Left cardiac atrium (tissue), 4 donors: ENCODE results near the gene SLCO3A1. TPM values are rescaled to one million over a fixed set of nuclear protein-coding genes. Genes with fewer than 3 reads are reported as not detected.

Experiments used
- ATAC-seq, 2 donors: fragments of 200-7000 bp; cut with Tn5 transposase; one replicate each; pipeline ENCODE4 v1.9.1; 2020; ENCODE audit warnings: mild to moderate bottlenecking in 2 of 2, moderate library complexity in 2 of 2
- DNase-seq: peaks from one replicate; pipeline ENCODE4 v3.0.0-alpha.2; 2020
- intact Hi-C, 2 donors: fragments of 100-400 bp; cut with DNase I; formaldehyde crosslinking; loops; one replicate each; pipeline versions ENCODE4 v1.14.1 to v1.15.1; 2022 to 2023
- long read RNA-seq: library from polyadenylated mRNA; unstranded; transcript quantifications from one replicate; pipeline ENCODE4 v2.0.0, GENCODE V29; 2021
- total RNA-seq, 2 donors: library from RNA; stranded (reverse); fragmentation: NEBNext Ultra II Directional; extraction: Animal tissue kit (Norgen Biotek cat#: 25700); gene quantifications; one replicate each; pipeline ENCODE4 v1.2.1, GENCODE V29; 2021
- donor health status: DM: no; HTN: yes; CAD: no.
- donor health status: DM: no; HTN: yes; CAD: no; lungs with severe emphysema.
- donor health status: DM: yes; HTN: yes; CAD: no.
- donor health status: Dilated cardiomyopathy.

The SLCO3A1 gene
- total RNA-seq: 10 to 100 TPM; 37.8 to 47.7 TPM
- long read RNA-seq, full-length matches to known transcripts: 4 of 23 reads
- long read RNA-seq, partial matches to known transcripts: 14 of 23 reads
- long read RNA-seq, other reads (novel, unspliced or antisense): 5 of 23 reads

DNA sequence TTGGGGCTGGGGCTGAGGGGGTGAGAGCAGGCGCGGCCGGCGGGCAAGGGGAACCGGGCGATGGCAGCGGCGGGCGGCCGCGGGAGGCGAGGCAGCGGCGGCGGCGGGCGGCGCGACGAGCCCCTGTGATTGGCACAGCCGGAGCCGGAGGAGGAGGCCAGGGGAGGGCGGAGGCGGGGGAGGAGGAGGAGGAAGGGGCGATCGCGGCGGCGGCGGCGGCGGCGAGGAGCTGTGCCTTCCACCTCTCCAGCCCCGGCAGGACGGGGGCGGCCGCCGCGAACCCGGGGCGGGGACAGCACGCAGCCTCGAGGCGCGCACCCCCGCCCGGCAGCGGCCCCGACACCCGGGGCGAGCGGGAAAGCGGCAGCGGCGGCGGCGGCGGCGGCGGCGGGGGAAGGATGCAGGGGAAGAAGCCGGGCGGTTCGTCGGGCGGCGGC, at the start of gene SLCO3A1:
TSS of gene SLCO3A1 (plus strand) at position 198 of the 437 bp plus-strand sequence.
- intact Hi-C loops: loop anchor here (2.0 to 10.0 kb wide), 6 partner anchors 71 to 551 kb away; no protein-coding TSS in a partner anchor
- DNase-seq: peak; percentile 86
- peak; percentile 59 to 76 for ATAC-seq

GRCh38 chr15:91807122-91807521, 46.4 kb upstream of the SLCO3A1 start:
- intact Hi-C loops: no loop called here
- ATAC-seq (no peak), DNase-seq (no peak)

DNA sequence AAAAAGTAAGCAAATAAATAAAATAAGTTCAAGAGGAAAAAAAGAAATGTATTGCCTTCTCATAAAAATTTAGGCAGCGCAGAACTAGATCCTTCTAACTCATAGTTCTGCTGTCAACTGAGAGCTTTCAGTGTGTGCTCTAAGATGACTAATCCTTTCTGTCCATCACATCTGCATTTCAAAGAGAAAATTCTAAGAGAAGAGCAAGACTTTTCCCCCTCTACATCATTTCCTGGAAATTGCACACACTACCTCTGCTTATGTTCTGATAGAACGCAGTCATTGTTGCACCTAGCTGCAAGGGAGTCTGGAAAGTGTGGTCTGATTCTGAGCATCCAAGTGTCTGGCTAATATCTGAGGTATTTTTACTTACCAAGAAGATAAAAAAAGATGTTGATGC, 39.6 kb upstream of the SLCO3A1 start:
- intact Hi-C loops: no loop called here
- DNase-seq (no peak), ATAC-seq (no peak)

- intact Hi-C loops: no loop called here
- ATAC-seq (no peak), DNase-seq (no peak)
These were observed 36.6 kb upstream of the SLCO3A1 start for GRCh38 chr15:91816942-91817341.

DNA sequence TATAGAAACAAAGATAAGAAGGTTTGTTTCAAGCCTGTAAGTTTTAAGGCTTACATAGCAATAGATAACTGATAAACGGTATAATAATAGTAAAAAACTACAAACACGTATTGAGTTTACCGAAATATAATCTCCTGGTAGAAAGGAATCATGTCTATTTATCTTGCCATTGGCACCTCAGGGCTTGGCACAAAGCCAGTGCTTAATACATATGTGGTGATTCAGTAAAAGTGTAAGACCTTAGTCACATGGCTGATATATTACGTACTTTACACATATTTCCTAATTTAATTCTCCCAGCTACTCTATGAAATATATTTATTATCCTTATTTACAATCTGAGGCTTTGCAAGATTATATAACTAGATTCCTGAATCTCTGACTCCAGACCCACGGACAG, 32.0 kb upstream of the SLCO3A1 start:
- ATAC-seq: no peak
- intact Hi-C loops: no loop called here

GRCh38 chr15:91824256-91824655, 29.3 kb upstream of the SLCO3A1 start:
- ATAC-seq: peak; percentile 95 to 96
- intact Hi-C loops: no loop called here
- peak; percentile 41 for DNase-seq

More for the DNA sequence above, 32.0 kb upstream of the SLCO3A1 start:
- DNase-seq: no peak

DNA sequence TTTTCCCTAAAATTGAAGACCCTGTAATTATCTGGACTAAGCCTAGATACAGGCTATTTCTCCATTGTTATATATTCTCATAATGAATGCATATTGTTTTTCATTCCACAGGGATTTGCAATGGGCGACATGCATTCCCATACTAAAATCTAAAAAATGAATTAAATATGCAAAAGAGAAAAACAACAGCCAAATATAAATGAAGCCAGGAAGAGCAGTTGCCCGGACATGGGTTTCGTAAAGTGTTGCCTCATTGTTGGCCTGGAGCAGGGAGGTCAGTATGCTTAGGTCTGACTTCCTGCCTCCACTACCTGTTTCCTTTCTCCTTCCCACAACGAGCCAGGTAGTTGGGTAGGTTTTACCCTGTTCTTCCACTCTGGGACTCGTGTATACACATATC, 27.1 kb upstream of the SLCO3A1 start:
- intact Hi-C loops: no loop called here
- no peak for ATAC-seq
- no peak for DNase-seq

DNA sequence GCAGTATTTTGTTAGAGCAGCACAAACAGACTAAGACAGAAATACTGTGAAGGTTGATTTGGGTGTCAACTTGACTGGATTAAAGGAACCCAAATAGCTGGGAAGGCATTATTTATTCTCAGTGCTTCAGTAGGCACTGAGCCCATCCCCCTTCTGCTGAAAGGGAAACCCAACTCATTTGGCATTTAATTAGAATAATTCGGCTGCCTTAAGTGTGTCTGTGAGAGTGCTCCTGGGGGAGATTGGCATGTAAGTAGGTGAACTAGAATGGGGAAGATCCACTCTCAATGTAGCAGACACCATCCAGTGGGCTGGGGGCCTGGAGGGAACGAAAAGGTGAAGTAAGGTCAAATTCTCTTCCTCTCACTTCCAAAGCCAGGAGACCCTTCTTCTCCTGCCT, 20.5 kb upstream of the SLCO3A1 start:
- no peak for ATAC-seq
- intact Hi-C loops: no loop called here

DNA sequence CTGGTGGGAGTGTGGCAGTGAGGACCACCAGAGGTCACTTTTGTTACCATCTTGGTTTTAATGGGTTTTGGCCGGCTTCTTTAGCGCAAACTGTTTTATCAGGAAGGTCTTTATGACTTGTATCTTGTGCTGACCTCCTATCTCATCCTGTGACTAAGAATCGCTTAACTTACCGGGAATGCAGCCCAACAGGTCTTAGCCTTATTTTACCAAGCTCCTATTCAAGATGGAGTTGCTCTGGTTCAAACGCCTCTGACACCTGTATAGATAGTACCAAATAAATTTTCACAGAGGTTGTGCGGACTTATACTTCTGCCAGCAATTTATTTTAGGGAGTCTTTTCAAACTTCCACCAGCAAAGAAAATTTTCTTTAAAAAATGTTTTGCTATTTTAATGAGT, 13.6 kb upstream of the SLCO3A1 start:
- ATAC-seq (no peak), DNase-seq (no peak)
- intact Hi-C loops: no loop called here

More for the DNA sequence above, 20.5 kb upstream of the SLCO3A1 start:
- no peak for DNase-seq

- no peak for DNase-seq
- no peak for ATAC-seq
- intact Hi-C loops: no loop called here
These were observed 11.6 kb upstream of the SLCO3A1 start for GRCh38 chr15:91841861-91842260.

DNA sequence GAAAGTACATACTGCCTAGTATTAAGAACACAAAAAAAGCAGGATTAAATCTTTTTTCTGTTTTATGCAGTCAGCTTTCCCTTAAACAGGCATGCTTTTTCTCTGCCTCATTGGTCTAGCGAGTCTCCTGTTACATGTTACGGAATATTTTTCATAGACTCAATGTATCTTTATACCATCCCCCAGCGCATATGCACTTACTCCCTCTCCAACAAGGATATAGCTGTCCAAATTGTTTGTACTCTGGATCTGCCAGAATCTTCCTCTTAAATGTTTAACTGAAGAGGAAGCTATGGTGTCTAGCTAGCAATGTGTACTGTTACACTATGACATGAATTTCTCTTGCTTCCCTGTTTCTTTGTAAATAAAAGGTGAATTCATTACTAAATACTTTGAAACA, 9.2 kb upstream of the SLCO3A1 start:
- no peak for ATAC-seq
- intact Hi-C loops: no loop called here
- DNase-seq: no peak

- ATAC-seq (no peak), DNase-seq (no peak)
- intact Hi-C loops: no loop called here
These were observed 8.6 kb upstream of the SLCO3A1 start for GRCh38 chr15:91844928-91845327.

- DNase-seq (no peak), ATAC-seq (no peak)
- intact Hi-C loops: no loop called here
These were observed 7.8 kb upstream of the SLCO3A1 start for GRCh38 chr15:91845720-91846119.

DNA sequence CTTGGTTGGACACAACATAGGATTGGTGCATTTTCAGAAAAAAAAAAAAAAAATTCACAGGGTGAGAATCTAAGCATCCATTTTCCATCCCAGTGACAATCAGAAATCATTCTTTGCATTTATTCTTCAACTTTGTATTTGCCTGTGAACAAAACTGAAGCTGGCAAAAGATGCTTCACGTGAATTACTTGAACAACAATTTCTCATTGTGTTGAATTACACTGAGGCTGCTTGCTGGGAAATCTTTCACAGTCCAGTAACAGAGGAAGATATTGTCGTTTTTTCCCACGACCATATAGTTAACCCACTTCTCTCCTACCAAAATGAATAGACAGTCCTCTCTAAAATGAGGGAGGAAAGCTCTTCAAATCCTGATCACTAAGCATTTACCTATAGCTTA, 4.3 kb upstream of the SLCO3A1 start:
- ATAC-seq (no peak), DNase-seq (no peak)
- intact Hi-C loops: no loop called here

DNA sequence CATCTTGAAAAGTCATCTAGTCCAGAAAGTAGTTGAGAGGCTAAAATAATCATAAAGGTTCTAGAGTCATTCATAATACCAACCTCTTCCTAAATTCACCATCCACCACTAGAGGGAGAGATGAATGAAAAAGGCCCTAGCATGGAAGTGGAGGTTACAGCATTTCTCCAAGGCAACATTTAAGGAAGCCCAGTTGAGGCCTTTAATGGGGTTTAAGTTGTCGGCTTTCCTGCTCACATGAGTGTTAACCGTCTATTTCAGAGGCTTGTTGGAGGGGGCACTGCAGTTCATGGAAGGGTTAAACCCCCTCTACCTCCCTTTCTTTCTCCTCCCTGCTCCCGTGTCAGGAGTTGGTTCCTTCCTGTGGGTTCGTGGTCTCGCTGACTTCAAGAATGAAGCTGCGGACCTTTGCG, 3.8 kb upstream of the SLCO3A1 start:
- intact Hi-C loops: loop anchor here (5.0 to 10.0 kb wide), 5 partner anchors 75 to 547 kb away; no protein-coding TSS in a partner anchor
- DNase-seq: no peak
- ATAC-seq: no peak

DNA sequence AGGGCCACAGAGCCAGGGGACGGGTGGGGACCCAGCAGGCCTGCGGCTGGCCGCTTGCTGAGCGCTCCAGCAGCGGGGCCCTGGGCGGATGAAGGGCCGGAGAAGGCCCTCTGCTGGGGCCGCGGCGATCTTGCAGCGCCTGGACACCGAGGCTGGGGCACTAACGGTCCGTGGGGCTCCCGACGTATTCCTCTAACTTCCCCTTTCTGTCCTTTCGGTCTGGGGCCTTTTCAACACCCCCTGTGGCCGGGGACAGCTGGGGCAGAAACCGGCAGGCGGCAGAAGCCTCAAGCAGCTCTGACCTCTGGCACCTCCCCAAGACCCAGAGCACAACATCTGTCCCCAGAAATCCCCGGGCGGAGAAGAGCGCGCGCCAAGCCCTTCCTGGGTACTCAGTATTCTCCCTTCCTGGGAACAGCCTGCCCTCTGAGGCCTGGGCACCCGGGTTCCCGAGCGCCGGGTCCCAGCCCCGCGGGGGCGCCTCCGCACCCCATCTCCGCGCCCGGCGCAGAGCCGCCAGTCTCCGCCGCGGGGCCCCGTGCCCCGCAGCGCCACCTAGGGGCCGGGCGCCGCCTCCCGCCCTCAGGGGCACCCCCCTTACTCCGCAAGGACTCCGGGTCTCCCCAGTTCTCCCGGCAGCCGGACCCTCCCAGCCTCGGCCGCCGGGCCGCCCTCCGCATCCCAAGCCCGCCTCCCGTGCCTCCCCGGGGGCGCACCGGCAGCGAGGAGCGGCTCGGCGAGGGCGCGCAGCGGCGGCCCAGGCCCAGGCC, 582 bp upstream of the SLCO3A1 start:
- ATAC-seq (peak; percentile 81 to 87), DNase-seq (peak; percentile 84)
- intact Hi-C loops: loop anchor here (2.0 to 10.0 kb wide), 6 partner anchors 72 to 551 kb away; no protein-coding TSS in a partner anchor

DNA sequence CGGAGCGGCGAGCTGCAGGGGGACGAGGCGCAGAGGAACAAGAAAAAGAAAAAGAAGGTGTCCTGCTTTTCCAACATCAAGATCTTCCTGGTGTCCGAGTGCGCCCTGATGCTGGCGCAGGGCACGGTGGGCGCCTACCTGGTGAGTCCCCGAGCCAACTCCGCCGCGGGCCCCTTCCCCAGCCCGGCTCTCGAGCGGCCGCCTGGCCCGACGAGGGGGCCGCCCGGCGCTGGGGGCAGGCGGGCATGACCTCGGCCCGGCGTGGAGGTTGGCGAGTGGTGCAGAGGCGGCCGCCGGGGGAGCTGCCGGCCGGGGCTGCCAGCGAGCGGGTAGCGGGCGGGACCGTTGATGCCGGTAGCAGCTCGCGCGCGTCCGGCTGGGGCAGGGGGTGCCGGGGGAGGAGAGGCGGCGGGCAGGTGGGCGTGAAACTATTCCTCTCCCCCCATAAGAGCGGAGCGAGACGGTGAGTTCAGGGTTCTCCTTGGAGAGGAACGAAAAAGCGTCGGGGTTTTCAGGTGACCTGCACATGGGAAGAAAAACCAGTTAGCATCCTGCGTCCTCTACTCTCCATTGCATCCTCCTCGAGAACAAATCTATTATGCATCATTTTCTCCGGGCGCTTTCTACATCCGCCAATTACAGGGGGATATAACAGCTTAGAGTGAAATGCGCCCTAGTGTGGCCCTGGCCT, 585 bp downstream of the SLCO3A1 start:
- ATAC-seq (peak; percentile 53 to 61), DNase-seq (peak; percentile 60)
- intact Hi-C loops: loop anchor here (2.0 to 10.0 kb wide), 6 partner anchors 71 to 552 kb away; no protein-coding TSS in a partner anchor

DNA sequence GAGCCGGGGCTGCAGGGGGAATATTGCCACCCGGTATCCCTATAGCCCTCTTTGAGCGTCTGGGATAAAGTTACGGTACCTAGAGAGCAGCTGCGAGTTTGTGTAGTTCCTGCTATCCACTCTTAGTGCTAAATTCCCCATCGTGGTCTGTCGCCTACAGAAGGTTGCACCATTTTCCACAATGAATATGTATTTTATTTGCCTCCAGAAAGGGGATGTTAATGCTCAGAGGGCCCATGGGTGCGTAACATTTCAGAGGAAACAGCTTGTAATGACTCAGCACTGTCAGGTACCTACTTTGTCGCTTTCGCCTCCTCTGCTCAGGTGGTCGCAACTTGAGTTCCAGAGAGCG, 1.1 kb downstream of the SLCO3A1 start:
- ATAC-seq (peak in 1 of 2 donors; percentile 0), DNase-seq (no peak)
- intact Hi-C loops: loop anchor here (5.0 to 10.0 kb wide), 5 partner anchors 70 to 552 kb away; no protein-coding TSS in a partner anchor

DNA sequence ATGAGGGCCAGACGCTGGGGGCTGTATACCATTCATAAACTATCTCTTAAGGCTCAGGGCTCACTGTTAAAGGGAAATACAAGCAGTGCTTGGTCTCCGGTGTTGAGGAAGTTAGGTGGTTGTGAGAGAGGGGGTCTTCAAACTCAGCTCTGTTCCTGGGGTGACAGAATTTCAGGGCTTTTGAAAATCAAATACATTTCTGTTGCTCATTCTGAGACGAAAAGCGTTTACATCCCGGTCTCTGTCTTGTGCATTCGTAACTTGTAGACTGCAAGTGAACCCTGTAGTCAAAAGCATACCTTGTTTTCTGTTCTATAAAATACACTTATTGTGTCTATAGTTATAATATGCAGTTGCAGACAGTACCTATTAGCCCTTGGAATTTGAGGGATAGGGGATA, 1.7 kb downstream of the SLCO3A1 start:
- DNase-seq (no peak), ATAC-seq (no peak)
- intact Hi-C loops: loop anchor here in 1 of 2 donors (10.0 kb wide), 2 partner anchors 70 to 150 kb away; no protein-coding TSS in a partner anchor
